Thoracic aorta (tissue), 2 donors: ENCODE results near the gene ATP2B2. TPM values are rescaled to one million over a fixed set of nuclear protein-coding genes. Genes with fewer than 3 reads are reported as not detected.

Experiments
- ATAC-seq: fragments of 150-250 bp; one replicate; pipeline ENCODE4 v1.8.0; 2017; ENCODE audit warnings: low read depth; ENCODE audit not compliant: insufficient number of reproducible peaks, low FRiP score
- DNase-seq: peaks from one replicate; pipeline ENCODE4 v3.0.0-alpha.2; 2020; ENCODE audit warnings: low spot score
- H3K27ac ChIP-seq, 2 donors: fragments of 200-600 bp; sonication (generic); 1 replicate in 1 of 2; 2 replicates in 1 of 2; pipeline ENCODE4 v1.5.1; 2016; ENCODE audit warnings: mild to moderate bottlenecking in 2 of 2, moderate library complexity in 2 of 2
- H3K27me3 ChIP-seq: fragments of 200-600 bp; sonication (generic); replicated peaks from 2 replicates; pipeline ENCODE4 v1.6.0; 2016; ENCODE audit warnings: mild to moderate bottlenecking; ENCODE audit not compliant: insufficient read depth
- H3K36me3 ChIP-seq: fragments of 200-600 bp; sonication (generic); one replicate; pipeline ENCODE4 v1.5.1; 2016
- H3K4me1 ChIP-seq, 2 donors: fragments of 200-600 bp; sonication (generic); 1 replicate in 1 of 2; 2 replicates in 1 of 2; pipeline versions ENCODE4 v1.5.1 to v1.6.0; 2016; ENCODE audit warnings: low read depth in 2 of 2, mild to moderate bottlenecking in 1 of 2; ENCODE audit not compliant: control insufficient read depth in 1 of 2
- H3K4me3 ChIP-seq: fragments of 200-600 bp; sonication (generic); 2 replicates; pipeline ENCODE4 v1.5.1; 2016; ENCODE audit warnings: mild to moderate bottlenecking
- H3K9me3 ChIP-seq: fragments of 200-600 bp; sonication (generic); 2 replicates; pipeline ENCODE4 v1.5.1; 2016
- total RNA-seq, 2 donors: library from RNA; depleted of rRNA; stranded (reverse); fragments of >200 nt; gene quantifications; one replicate each; pipeline versions ENCODE4 v1.1.0 to v1.2.3, GENCODE V29; 2016
- TF ChIP-seq, protein P1 (sequence below): fragments of 200-600 bp; sonication (generic); IDR thresholded peaks from one replicate; pipeline ENCODE4 v1.5.1; 2019; ENCODE audit warnings: antibody characterized with exemption

ATP2B2 gene
- total RNA-seq, 2 donors from 2014 or later = not detected

DNA sequence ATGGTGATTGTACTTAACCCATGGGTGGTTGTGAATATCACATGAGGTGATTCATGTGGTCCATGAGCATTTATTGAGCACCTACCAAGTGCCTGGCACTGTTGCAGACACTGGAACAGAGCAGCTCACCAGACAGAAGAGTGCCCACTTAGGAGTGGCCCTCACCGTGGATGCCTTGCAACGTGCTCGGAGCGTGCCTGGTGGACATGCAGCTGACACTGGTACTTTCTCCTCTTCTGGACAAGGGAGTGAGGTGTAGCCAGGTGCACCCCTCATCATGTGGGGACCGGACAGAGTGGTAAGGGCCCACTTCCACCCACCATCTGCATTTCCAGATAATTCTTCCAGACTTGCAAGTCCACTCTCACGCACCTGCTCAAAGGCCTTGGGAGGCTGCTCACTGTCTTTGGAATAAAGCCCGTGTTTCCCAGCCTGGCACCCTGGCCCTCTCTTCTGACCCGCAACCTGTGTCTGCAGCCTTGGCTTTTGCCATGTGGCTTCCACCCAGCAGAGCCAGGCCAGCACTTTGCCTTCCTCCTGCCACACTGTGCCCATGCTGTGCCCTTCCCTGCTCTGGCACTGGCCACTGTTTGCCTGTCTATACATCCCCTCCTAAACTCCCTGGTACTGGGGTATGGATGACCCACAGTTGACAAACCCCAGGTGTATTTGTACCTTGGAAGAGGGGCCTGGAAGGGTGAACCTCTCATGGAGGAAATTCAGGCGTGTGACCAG, 93.6 kb downstream of the ATP2B2 start:
- DNase-seq (no peak), ATAC-seq (no peak)
- TF ChIP-seq, protein P1, sequence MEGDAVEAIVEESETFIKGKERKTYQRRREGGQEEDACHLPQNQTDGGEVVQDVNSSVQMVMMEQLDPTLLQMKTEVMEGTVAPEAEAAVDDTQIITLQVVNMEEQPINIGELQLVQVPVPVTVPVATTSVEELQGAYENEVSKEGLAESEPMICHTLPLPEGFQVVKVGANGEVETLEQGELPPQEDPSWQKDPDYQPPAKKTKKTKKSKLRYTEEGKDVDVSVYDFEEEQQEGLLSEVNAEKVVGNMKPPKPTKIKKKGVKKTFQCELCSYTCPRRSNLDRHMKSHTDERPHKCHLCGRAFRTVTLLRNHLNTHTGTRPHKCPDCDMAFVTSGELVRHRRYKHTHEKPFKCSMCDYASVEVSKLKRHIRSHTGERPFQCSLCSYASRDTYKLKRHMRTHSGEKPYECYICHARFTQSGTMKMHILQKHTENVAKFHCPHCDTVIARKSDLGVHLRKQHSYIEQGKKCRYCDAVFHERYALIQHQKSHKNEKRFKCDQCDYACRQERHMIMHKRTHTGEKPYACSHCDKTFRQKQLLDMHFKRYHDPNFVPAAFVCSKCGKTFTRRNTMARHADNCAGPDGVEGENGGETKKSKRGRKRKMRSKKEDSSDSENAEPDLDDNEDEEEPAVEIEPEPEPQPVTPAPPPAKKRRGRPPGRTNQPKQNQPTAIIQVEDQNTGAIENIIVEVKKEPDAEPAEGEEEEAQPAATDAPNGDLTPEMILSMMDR = no peak
- H3K27me3 ChIP-seq = no peaks in the 10 kb centered on the region
- no peaks in the 10 kb centered on the region for H3K36me3 ChIP-seq
- no peaks in the 10 kb centered on the region for H3K9me3 ChIP-seq
- H3K4me1 ChIP-seq = no peaks in the 10 kb centered on the region
- H3K4me3 ChIP-seq = no peak overlapping the region
- H3K27ac ChIP-seq = no peak overlapping the region

DNA sequence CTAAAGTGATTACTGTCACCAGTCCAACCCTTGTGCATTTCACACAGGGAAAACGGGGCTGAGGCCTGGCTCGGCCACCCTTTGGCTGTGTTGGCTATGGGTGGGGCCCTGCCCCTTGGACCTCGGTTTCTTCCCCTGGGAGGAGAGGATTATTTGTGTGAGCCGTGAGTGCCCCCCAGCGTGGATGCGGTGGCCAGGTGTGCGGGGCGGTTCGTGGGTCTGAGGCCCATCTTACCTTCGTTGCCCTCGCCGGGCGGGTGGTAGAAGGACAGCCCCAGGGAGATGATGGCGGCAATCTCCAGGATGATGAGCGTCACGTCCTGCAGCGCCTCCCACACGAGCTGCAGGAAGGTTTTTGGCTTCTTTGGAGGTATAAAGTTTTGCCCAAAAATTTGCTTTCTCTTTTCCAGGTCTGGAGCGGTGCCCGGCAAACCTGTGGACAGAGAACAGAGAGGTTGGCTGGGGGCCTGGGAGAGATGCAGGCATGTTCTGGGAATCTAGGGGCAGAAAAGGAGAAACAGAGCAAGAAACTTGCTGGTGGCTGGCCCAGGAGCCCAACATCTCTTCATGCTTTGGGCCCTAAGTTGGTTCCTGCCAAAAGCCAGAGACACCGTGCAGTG, 94.9 kb downstream of the ATP2B2 start:
- Histone ChIP-seq H3K27me3 (no peaks in the 10 kb centered on the region), H3K4me3 (no peak overlapping the region), H3K36me3 (no peaks in the 10 kb centered on the region), H3K27ac (no peak overlapping the region), H3K9me3 (no peaks in the 10 kb centered on the region), H3K4me1 (no peaks in the 10 kb centered on the region)
- TF ChIP-seq, protein P1 = no peak
- DNase-seq (no peak), ATAC-seq (no peak)

DNA sequence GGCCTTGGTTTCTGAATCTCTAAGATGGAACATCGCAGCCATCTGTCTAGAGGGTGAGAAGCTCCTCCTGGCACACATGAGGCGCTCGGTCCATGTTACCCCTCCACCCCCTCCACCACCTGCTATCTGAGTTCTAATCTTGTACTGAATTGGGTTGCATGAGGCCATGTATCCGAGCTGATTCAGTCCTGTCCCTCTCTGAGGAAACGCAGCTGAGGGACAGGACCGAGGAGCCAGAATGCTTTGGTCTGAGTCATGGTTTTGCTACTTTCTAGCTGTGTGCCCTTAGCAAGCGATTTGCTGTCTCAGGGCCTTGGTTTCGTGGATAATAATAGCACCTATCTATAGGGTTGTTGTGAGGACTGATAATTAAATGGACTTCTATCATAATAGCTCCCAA, 96.7 kb downstream of the ATP2B2 start:
- no peaks in the 10 kb centered on the region for H3K4me1 ChIP-seq
- no peak overlapping the region for H3K4me3 ChIP-seq
- no peak for DNase-seq
- no peak overlapping the region for H3K27ac ChIP-seq
- H3K27me3 ChIP-seq = no peaks in the 10 kb centered on the region
- H3K36me3 ChIP-seq = no peaks in the 10 kb centered on the region
- TF ChIP-seq, protein P1 = no peak
- no peak for ATAC-seq
- no peaks in the 10 kb centered on the region for H3K9me3 ChIP-seq

DNA sequence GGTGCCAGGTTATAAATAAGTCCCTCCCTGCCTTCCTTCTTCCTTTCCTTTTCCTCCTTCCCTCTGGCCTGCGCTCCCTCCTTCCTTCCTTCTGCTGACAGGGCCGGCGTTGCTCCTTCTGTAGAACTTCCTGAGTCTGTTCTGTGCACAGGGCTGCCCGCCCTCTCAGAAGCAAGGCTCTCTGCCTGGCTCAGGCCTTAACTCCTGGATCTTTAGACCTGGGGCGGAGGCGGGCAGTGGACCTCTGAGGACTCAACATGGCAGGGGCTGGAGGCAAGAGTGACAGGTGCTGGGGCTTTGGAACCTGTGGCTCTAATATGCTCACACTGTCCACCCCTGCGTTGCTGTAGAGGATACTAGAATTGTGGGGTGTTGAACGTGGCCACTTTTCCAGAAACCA, 98.0 kb downstream of the ATP2B2 start:
- Histone ChIP-seq H3K9me3 (no peaks in the 10 kb centered on the region), H3K4me3 (no peak overlapping the region), H3K36me3 (no peaks in the 10 kb centered on the region), H3K4me1 (no peaks in the 10 kb centered on the region), H3K27ac (no peak overlapping the region), H3K27me3 (no peaks in the 10 kb centered on the region)
- TF ChIP-seq, protein P1 = no peak
- no peak for DNase-seq
- ATAC-seq = no peak

DNA sequence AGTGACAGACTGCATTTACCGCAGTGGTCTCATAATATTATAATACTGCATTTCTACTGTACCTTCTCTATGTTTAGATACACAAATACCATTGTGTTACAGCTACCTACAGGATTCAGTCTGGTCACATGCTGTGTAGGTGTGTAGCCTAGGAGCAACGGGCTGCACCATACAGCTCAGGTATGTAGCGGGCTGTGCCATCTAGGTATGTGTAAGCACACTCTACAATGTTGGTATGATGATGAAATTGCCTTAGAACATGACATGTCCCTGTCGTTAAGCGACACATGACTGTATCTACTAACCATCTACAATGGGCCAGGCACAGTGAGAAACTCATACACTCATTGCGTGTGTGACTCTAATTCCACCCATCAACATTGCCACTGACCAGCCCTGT, 99.0 kb downstream of the ATP2B2 start:
- Histone ChIP-seq H3K27ac (no peak overlapping the region), H3K36me3 (no peaks in the 10 kb centered on the region), H3K4me1 (no peaks in the 10 kb centered on the region), H3K27me3 (no peaks in the 10 kb centered on the region), H3K4me3 (no peak overlapping the region), H3K9me3 (no peaks in the 10 kb centered on the region)
- no peak for ATAC-seq
- TF ChIP-seq, protein P1 = no peak
- no peak for DNase-seq
